ENCODE data around the gene HS3ST6. TPM values are rescaled to one million over a fixed set of nuclear protein-coding genes. Genes with fewer than 3 reads are reported as not detected.

HS3ST6 gene
- total and polyA plus RNA-seq, 2 of the 13 experiments (the other 11 are each of a cell fraction or from before 2014, with no cell fraction given): not detected

DNA sequence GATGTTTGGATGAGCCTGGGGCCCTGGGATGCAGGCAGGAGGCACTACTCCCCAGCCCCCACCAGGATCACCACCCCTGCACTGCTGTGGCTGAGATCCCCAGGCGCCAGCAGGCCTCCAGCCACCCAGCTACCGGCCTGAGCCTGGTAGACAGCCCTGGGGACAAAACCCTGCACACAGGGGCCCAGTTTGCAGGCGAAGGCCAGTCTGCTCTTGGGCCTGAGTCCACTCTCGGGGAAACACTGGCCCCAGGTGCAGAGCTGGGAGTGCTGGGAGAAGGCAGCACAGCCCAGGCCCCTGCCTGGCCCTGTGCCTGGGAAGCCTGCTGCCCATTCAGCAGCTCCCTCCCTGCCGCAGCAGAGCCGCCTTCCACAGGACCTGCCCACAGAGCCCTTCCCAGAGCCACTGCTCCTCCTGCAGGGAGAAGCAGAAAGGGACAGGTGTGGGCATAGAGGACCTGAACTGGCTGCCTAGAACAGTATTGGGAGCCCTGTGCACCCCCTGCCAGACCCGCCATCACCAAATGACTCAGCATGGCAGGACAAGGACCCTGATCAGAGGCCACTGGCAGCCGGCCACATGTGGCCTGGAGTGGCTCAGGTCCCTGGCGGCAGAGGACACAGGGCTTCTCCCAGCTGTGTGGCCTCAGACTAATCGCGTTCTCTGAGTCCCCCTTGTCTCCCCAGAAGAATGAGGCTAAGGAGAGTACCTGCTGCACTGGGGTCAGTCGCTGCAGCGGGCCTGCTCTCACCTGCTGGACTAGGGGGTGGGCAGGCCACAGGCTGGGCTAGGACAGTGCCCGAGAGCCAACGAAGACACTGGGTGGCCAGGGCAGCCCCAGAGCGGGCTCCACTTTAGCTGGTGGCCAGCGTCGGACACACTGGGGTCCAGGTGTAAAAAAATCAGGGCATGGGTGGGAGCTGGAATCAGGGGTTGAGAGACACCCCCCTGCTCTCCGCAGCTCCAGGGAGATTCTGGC lies 14.1 kb upstream of the HS3ST6 start (continued):
- TF ChIP-seq SMAD3 (CRISPR knock-in tag; IDR thresholded peaks at IDR 0.05) (no peak), RBFOX2 (IDR thresholded peaks at IDR 0.05; ENCODE audit: low read depth, low read length) (0 out of 2 replicates have a peak, but pooled peaks have one; percentile 32), SMARCE1 (IDR thresholded peaks at IDR 0.05; ENCODE audit: borderline replicate concordance) (no peak), KLF6 (CRISPR knock-in tag; IDR thresholded peaks at IDR 0.05) (no peak), NFE2L1 (CRISPR knock-in tag; IDR thresholded peaks at IDR 0.05; ENCODE audit: borderline replicate concordance) (peak; percentile 57; the same call in 1 of the 2 replicates), POLR2AphosphoS2 (IDR thresholded peaks at IDR 0.05; ENCODE audit: low read depth, low read length) (no peak), SMAD1 (CRISPR knock-in tag; IDR thresholded peaks at IDR 0.05; ENCODE audit: borderline replicate concordance, low read depth) (no peak), MED1 (CRISPR knock-in tag; IDR thresholded peaks at IDR 0.05) (peak; percentile 33; the same call in 1 of the 2 replicates), ZNF564 (CRISPR knock-in tag; IDR thresholded peaks at IDR 0.05) (no peak), SIN3A (IDR thresholded peaks at IDR 0.05; ENCODE audit: borderline replicate concordance, low read depth, low read length) (no peak), PRPF4 (IDR thresholded peaks at IDR 0.05; ENCODE audit: low read depth, low read length, poor library complexity, severe bottlenecking) (no peak), KDM3A (CRISPR knock-in tag; IDR thresholded peaks at IDR 0.05; ENCODE audit: low read depth) (no peak)
- TF ChIP-seq, protein P1, sequence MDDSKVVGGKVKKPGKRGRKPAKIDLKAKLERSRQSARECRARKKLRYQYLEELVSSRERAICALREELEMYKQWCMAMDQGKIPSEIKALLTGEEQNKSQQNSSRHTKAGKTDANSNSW (CRISPR knock-in tag; IDR thresholded peaks at IDR 0.05; ENCODE audit: borderline replicate concordance): 0 out of 2 replicates have a peak, but pooled peaks have one; percentile 32
- TF ChIP-seq, protein P2, sequence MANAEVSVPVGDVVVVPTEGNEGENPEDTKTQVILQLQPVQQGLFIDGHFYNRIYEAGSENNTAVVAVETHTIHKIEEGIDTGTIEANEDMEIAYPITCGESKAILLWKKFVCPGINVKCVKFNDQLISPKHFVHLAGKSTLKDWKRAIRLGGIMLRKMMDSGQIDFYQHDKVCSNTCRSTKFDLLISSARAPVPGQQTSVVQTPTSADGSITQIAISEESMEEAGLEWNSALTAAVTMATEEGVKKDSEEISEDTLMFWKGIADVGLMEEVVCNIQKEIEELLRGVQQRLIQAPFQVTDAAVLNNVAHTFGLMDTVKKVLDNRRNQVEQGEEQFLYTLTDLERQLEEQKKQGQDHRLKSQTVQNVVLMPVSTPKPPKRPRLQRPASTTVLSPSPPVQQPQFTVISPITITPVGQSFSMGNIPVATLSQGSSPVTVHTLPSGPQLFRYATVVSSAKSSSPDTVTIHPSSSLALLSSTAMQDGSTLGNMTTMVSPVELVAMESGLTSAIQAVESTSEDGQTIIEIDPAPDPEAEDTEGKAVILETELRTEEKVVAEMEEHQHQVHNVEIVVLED (CRISPR knock-in tag; IDR thresholded peaks at IDR 0.05; ENCODE audit: borderline replicate concordance): no peak; the same call in 1 of the 2 replicates
- TF ChIP-seq, protein P3, sequence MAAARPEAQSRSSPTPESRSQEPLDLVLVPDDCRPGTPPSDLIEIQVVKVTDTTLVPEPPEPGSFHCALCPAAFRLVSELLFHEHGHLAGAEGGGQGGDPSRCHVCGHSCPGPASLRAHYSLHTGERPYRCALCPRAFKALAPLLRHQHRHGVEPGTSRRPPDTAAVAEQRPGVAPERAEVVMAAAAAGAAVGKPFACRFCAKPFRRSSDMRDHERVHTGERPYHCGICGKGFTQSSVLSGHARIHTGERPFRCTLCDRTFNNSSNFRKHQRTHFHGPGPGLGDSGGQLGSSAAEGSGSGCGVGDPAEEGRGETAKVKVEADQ (CRISPR knock-in tag; IDR thresholded peaks at IDR 0.05; ENCODE audit: borderline replicate concordance): no peak
- TF ChIP-seq, protein P4, sequence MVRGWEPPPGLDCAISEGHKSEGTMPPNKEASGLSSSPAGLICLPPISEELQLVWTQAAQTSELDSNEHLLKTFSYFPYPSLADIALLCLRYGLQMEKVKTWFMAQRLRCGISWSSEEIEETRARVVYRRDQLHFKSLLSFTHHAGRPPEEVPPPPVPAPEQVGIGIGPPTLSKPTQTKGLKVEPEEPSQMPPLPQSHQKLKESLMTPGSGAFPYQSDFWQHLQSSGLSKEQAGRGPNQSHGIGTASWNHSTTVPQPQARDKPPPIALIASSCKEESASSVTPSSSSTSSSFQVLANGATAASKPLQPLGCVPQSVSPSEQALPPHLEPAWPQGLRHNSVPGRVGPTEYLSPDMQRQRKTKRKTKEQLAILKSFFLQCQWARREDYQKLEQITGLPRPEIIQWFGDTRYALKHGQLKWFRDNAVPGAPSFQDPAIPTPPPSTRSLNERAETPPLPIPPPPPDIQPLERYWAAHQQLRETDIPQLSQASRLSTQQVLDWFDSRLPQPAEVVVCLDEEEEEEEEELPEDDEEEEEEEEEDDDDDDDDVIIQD (CRISPR knock-in tag; IDR thresholded peaks at IDR 0.05; ENCODE audit: low read depth): no peak
- TF ChIP-seq, protein P5, sequence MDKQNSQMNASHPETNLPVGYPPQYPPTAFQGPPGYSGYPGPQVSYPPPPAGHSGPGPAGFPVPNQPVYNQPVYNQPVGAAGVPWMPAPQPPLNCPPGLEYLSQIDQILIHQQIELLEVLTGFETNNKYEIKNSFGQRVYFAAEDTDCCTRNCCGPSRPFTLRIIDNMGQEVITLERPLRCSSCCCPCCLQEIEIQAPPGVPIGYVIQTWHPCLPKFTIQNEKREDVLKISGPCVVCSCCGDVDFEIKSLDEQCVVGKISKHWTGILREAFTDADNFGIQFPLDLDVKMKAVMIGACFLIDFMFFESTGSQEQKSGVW (CRISPR knock-in tag; IDR thresholded peaks at IDR 0.05; ENCODE audit: borderline replicate concordance): no peak
- TF ChIP-seq, protein P6, sequence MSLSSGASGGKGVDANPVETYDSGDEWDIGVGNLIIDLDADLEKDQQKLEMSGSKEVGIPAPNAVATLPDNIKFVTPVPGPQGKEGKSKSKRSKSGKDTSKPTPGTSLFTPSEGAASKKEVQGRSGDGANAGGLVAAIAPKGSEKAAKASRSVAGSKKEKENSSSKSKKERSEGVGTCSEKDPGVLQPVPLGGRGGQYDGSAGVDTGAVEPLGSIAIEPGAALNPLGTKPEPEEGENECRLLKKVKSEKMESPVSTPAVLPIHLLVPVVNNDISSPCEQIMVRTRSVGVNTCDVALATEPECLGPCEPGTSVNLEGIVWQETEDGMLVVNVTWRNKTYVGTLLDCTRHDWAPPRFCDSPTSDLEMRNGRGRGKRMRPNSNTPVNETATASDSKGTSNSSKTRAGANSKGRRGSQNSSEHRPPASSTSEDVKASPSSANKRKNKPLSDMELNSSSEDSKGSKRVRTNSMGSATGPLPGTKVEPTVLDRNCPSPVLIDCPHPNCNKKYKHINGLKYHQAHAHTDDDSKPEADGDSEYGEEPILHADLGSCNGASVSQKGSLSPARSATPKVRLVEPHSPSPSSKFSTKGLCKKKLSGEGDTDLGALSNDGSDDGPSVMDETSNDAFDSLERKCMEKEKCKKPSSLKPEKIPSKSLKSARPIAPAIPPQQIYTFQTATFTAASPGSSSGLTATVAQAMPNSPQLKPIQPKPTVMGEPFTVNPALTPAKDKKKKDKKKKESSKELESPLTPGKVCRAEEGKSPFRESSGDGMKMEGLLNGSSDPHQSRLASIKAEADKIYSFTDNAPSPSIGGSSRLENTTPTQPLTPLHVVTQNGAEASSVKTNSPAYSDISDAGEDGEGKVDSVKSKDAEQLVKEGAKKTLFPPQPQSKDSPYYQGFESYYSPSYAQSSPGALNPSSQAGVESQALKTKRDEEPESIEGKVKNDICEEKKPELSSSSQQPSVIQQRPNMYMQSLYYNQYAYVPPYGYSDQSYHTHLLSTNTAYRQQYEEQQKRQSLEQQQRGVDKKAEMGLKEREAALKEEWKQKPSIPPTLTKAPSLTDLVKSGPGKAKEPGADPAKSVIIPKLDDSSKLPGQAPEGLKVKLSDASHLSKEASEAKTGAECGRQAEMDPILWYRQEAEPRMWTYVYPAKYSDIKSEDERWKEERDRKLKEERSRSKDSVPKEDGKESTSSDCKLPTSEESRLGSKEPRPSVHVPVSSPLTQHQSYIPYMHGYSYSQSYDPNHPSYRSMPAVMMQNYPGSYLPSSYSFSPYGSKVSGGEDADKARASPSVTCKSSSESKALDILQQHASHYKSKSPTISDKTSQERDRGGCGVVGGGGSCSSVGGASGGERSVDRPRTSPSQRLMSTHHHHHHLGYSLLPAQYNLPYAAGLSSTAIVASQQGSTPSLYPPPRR (CRISPR knock-in tag; IDR thresholded peaks at IDR 0.05; ENCODE audit: borderline replicate concordance): peak; percentile 37
